ENCODE measurements around the gene PTPN3.
A peak's percentile ranks its signal among the peaks of the same experiment; 100 is the strongest.
"Not testable (repeated sequence)": the region's sequence is repeated elsewhere in the genome, so short reads cannot be mapped to it uniquely, and the experiment has no call there.

PTPN3 gene

GRCh38 chr9:109498195-109499092 lies at the start of gene PTPN3:
Gene PTPN3, minus strand, starts transcription at chr9:109498307. Its CDS starts 34,873 bp downstream, at chr9:109463434.
- DNase-seq, result peak; percentile 81

DNA sequence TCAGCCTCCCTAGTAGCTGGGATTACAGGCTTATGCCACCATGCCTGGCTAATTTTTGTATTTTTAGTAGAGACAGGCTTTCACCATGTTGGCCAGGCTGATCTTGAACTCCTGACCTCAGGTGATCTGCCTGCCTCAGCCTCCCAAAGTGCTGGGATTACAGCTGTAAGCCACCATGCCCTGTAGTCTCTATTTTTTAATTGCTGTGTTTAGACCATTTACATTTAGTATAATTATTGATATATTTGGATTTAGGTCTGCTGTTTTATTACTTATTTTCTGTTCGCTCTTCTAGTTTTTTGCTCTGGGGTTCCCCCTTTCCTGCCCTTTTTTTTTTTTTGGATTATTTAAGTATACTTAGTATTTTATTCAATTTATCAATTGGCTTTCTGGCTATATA lies 46.8 kb upstream of the PTPN3 start:
- DNase-seq, result not testable (repeated sequence)

DNA sequence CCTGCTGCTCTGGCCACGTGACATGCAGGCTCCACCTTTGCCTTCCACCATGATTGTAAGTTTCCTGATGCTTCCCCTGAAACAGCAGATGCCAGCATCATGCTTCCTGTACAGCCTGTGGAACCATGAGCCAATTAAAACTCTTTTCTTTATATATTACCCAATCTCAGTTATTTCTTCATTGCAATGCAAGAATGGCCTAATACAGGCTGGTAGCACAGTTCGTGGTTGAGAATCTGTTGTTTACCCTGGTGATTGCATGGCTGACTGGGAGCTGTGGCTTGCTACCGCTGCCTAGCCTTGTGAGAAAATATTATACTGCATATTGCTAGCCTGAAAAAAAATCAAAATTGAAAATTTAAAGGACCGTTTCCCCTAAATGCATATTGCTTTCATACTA lies 44.8 kb upstream of the PTPN3 start:
- DNase-seq, result no peak

- DNase-seq, result no peak
Observed at GRCh38 chr9:109538346-109538745, 40.2 kb upstream of the PTPN3 start.

DNA sequence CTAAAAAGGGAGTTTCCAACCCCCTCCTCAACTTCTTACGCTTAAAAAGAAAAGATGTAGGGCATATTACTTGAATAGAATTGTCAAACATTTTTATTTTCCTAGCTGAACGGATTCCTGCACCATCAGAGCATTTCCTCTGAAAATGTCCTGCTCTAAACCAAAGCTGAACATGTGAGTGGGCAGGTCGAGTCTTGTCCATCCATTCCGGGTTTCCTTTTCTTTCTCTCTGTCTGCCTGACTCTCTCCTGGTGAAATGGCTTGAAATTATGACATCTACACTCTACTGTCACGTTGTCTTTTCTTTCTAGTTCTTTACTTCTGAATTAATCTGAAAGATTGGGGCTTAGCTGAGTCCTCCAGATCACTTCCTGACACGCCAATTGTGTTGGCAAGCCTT lies 39.2 kb upstream of the PTPN3 start:
- no peak for DNase-seq

DNA sequence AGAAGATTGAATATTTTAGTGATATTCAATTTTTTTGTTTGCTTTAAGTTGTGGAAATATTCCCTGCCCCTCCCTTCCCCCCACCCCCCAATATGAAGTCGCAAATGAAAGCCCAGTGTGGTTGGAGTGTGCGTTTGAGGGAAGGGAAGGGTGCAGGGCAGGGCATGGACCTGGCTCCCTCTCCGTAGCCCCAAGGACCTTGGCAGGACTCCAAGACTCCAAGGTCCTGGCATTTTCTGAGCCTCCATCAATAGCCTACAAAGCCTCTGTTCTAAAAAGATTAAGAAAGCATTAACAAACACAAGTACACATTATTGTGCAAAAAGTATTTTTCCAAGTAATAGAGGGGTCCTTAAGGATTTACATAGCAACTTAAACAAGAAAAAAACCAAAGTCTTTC lies 38.8 kb upstream of the PTPN3 start:
- no peak for DNase-seq

- no peak for DNase-seq
Observed at GRCh38 chr9:109535365-109535764, 37.3 kb upstream of the PTPN3 start.

- no peak for DNase-seq
Observed at GRCh38 chr9:109534151-109534550, 36.0 kb upstream of the PTPN3 start.

DNA sequence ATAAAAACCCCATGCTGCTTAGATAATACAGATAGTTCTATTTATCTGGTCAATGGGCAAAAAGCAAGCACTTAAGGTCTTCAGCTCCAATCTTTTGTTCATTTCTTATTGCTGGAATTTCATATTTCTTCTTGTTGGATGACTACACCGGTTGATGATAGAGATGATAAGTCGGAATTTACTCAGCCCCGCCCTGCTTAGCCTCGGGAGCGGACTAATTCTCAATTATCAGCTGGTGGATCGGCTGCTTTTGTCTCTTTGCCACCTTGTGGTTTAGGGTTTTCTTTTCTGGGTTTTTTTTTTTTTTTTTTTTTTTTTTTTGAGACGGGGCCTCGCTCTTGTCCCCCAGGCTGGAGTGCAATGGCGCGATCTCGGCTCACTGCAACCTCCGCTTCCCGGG lies 34.5 kb upstream of the PTPN3 start:
- not testable (repeated sequence) for DNase-seq

- no peak for DNase-seq
Observed at GRCh38 chr9:109522106-109522505, 24.0 kb upstream of the PTPN3 start.

- peak; percentile 82 for DNase-seq
Observed at GRCh38 chr9:109520475-109521132, 22.5 kb upstream of the PTPN3 start.

GRCh38 chr9:109519366-109519765 lies 21.3 kb upstream of the PTPN3 start:
- no peak for DNase-seq

- DNase-seq, result no peak
Observed at GRCh38 chr9:109518621-109519335, 20.7 kb upstream of the PTPN3 start.

- no peak for DNase-seq
Observed at GRCh38 chr9:109517901-109518377, 19.8 kb upstream of the PTPN3 start.

DNA sequence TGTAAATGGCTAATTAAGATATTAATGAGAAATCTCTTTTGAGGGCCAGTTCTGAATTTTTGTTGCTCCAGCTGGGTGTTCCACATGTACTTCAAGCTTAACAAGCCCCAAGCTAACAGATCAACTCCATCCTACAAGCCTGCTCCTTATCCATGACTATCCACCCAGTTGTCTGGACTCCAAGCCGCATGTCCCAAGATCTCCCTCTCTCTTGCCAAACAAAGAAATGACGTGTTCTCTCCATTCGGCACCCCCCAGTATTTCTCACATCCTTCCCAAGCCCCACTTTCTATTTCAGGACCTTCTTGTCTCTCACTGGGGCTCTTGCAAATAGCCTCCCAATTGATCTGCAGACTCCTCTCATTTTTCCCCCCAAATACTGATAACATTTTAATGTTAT lies 15.8 kb upstream of the PTPN3 start:
- no peak for DNase-seq

DNA sequence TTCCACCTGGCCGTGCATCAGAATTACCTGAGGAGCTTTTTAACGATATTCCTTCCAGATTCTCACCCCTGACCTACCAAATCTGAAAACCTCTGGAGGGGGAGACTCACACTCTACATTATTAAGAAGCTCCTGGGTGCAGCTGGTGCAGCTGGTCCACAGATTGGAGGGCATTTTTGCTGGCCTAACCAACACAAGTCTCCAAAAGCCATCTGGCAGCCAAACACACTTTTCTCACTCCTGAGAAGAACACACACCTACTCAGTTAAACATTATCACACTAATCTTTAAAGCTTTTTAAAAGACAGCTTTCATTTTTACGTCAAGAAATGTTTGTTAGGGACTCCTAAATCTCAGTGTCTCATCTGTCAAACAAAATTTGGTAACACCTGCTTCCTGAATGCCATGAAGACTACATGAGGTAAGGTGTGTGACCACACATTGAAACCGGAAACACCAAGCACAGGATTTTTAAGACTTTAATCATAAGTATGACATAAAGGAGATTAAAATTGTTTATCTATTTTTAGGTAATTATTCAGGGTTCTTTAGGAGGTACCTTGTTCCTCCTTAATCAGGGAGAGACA lies 14.2 kb upstream of the PTPN3 start:
- DNase-seq, result no peak

GRCh38 chr9:109510506-109510905 lies 12.4 kb upstream of the PTPN3 start:
- DNase-seq, result no peak

DNA sequence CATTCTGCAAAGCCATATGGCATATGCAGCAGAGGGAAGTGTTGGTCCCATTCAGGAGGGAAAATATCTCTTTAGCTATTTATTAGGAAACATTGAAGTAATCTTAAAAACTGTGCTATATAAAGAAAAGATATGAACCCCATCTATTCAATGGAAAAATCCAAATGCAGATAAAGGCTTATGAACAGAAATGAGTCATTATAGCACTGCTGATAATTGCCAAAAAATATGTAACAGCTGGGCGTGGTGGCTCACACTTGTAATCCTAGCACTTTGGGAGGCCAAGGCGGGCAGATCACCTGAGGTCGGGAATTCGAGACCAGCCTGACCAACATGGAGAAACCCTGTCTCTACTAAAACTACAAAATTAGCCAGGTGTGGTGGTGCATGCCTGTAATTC lies 11.9 kb upstream of the PTPN3 start:
- DNase-seq, result not testable (repeated sequence)

DNA sequence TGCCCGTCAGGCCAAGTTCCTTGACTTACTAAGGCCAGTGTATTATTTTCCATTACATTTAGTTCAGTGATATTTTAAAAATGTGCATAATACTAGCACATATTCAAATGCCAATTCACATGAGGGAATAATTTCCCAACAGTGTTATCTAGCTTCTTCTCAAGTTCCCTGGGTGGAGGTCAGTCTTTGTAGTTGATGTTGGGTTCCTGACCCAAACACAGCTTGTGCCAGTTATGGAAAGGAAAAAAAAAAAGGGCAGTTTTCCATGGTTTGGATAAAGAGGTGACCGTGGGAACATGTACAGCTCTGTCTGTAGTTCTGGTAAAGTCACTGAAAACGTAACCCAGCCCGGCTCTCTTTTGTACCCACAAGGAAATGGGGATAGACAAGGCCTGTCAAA lies 11.5 kb upstream of the PTPN3 start:
- DNase-seq, result no peak

DNA sequence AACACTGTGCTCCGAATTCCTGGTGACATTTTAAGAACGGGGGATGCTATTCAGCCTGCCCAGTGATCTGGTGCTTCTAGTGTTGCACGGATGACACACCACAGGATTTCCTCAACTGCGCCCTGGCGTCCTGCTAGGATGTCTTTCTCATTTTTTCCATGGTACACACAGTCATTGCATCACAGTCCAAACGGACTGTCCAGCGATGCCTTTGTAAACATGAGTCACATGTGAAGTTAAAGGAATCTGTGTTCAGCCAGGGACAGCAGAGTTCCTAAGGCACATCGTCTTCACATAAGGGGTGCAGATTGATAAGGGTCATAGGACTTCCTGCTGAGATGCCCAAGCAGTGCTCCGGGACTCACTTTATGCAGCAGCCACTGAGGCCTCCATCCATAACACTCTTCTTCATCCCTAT lies 9.3 kb upstream of the PTPN3 start:
- peak; percentile 75 for DNase-seq

DNA sequence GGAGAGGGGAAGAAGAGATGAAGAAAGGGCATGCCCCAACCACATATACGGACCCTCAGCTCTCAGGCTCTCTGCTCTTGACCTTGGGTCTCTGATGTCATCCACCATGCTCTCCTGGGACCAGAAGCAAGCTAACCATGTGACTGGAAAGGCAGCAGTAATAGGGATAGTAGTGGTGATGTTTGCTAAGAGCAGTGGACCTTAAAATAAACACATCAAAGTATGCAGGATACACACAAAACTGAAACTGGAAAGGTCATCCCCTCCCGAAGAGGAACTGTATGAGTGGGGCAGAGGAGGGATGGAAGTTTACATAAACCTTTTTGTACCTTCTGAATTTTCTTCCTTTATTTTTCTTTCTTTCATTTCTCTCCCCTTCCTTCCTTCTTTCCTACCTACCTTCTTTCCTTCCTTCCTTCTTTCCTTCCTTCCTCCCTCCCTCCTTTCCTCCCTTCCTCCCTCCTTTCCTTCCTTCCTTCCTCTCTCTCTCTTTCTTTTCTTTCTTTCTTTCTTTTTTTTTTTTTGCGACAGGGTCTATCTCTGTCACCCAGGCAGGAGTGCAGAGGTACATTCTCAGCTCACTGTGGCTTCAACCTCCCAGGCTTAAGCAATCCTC lies 8.1 kb upstream of the PTPN3 start:
- DNase-seq, result peak; percentile 96

GRCh38 chr9:109504689-109505088 lies 6.6 kb upstream of the PTPN3 start:
- DNase-seq, result peak; percentile 47
